Measurements from ENCODE around the gene SRGAP2C. TPM values are rescaled to one million over a fixed set of nuclear protein-coding genes. Genes with fewer than 3 reads are reported as not detected.
"Not testable (repeated sequence)": the region's sequence is repeated elsewhere in the genome, so short reads cannot be mapped to it uniquely, and the experiment has no call there.

Gene SRGAP2C
- total RNA-seq, 4 donors from 2014 or later: 7.8 to 22.7 (median 11.6) TPM

DNA sequence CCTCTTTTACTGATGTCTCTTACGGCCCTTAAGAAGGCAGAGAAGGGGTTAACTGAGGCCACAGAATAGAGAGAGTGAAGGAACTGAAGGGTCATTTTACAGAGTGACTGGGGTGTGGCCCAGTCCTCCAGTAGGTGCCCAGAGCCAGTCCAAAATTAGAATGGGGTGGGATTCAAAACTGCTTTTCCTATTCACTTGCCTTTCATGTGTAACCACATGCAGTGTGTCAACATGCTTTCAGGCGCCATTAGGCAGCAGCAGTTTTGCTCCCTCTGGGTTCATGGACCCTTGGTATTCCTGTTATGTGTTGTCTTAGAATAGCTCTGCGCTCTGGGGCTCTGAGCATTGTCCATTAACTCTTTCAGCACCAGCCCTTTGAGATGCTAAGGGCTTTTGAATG, 123.0 kb downstream of the SRGAP2C start:
- 33% methylated on average over 1 of the region's 3 CpGs; no CpG with 5 or more reads in 1 of the 2 donors for WGBS, 2 donors
- H3K27me3 ChIP-seq; DNase-seq; H3K36me3 ChIP-seq; H3K4me1 ChIP-seq; H3K27ac ChIP-seq; H3K4me3 ChIP-seq (replicated peaks in 1 of 3); H3K9me3 ChIP-seq; intact Hi-C loops (cut with DNase I): not testable (repeated sequence)

DNA sequence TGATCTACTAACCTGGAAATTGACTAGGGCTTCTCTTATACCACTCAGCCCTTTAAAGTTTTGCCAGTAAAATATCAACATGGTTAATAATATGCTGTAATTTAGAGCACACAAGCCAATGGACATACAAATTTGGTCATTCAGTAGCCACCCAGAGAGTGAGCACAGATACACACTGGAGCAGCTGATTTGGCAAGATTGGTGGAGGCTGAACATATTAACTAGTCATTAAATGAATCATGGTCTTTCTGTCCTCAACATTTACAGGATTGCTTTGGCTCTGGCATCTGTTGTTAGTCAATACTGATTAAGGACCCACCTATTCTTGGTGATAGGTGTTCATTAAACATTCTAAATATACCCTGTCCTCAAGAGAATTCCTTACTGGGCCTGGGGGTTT, 130.7 kb downstream of the SRGAP2C start:
- H3K4me1 ChIP-seq; H3K27ac ChIP-seq; intact Hi-C loops (cut with DNase I); H3K9me3 ChIP-seq; H3K4me3 ChIP-seq (replicated peaks in 1 of 3); H3K27me3 ChIP-seq; DNase-seq; H3K36me3 ChIP-seq: not testable (repeated sequence)

DNA sequence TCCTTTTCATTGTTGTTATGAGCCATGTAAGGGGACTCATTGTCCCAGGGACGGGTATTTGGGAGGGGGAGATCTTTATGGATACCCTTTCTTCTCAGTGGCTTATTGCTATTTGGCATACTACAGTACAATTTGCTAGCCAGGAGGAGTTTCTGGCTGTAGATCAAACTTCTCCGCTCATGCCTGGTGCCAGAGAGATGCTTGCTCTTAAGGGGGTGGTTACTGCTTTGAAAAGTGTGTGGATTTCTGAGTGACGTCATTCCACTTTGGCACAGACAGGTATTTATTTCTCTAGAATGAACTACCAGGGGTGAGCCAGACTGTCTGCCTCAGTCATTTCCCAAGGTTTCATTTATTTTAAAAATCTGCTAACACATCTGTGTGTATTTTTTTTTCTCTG, 131.3 kb downstream of the SRGAP2C start:
- H3K4me3 ChIP-seq (replicated peaks in 1 of 3); H3K4me1 ChIP-seq; DNase-seq; H3K36me3 ChIP-seq; H3K27me3 ChIP-seq; intact Hi-C loops (cut with DNase I); H3K9me3 ChIP-seq; H3K27ac ChIP-seq: not testable (repeated sequence)
- 40 to 50% methylated on average over 1 of the region's 3 CpGs for WGBS, 2 donors

DNA sequence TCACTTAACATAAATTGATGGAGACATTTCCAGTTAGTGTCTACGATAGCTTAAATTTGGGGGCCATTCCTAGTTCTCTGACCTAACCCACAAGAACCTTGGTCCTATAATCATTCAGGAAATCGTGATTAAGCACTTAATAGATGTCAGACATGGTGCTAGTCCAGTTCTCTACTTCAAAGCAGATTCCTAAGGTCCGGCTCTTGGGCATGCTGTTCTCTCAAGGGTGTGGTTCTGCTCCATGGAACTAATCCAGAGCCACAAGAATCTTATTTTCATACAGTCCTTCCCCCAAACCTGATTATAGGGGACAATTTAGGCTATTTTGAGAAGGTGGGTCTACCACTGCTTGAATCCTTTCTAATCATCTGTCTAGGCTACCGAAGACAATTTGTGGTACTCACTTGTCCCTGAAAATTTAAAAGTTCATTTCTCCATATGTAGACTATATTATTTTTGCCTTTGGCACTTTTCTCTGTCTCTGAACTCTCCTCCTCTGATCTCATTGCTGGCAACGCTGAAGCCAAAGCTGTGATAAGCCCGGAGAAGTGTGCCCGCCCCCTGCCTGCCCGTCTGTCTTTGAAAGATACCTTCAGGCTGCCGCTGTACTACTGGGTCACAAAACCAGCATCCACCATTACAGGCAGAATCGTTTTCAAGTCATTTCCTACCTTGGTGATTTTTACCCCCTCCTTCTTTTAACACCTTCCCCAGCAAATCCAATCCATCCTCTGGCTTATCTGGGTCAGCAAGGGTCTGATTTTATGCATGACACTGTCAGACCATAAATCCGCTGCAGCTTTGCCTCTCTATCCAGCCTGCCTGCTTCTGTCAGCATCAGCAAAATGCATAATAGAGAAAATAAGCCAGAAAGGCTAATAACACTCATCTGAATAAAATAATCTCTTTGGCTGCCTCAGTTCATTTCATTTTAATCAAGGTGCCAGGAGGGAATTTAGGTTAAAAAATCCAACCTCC, 133.0 kb downstream of the SRGAP2C start:
- no CpG with 5 or more reads among the region's 11 CpGs for whole genome bisulfite sequencing, 2 donors
- intact Hi-C loops (cut with DNase I): not testable (repeated sequence)

DNA sequence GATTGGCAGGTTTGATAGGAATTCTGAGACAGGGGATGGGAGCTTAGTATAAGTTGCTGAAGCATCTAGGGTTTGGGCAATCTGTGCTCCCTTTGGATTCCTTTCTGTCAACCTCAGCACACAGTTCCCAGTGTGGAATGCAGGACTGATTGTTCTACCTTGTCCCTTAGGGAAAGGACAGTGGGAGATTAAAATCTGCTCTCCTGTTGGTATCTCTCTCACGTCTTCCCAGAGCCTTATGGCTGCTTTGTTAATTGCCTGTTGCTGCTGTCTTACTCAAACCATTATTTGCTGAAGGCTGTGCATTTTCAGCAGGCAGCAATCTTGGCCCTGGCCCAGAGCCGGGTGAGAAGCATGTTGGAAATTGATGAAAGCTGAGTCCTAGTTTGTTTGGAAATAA, 133.9 kb downstream of the SRGAP2C start:
- H3K36me3 ChIP-seq; intact Hi-C loops (cut with DNase I); H3K27ac ChIP-seq; H3K27me3 ChIP-seq; H3K4me3 ChIP-seq (replicated peaks in 1 of 3); H3K9me3 ChIP-seq; DNase-seq; H3K4me1 ChIP-seq: not testable (repeated sequence)
- 60% methylated on average over 1 of the region's 2 CpGs; no CpG with 5 or more reads in 1 of the 2 donors for WGBS, 2 donors

More for the DNA sequence above, 133.0 kb downstream of the SRGAP2C start:
- DNase-seq; H3K4me1 ChIP-seq; H3K27ac ChIP-seq; H3K4me3 ChIP-seq (replicated peaks in 1 of 3); H3K9me3 ChIP-seq; H3K27me3 ChIP-seq; H3K36me3 ChIP-seq: not testable (repeated sequence)

DNA sequence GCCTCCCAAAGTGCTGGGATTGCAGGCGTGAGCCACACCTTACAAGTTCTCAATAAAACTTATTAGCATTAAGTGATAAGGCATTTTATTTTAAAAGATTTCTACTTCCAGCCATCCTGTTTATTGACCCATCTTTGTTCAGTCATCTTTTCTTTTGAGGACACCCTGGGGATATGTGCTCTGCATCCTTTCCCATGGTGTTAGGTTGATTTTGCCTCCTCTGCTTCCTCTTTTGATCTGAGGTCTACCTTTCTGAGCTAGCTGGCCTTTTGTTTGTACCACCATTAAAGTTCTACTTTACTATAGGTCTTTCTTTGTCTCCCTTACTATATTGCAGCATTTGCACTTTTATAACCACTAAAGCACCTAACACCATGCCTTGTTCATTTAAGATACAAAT, 136.9 kb downstream of the SRGAP2C start:
- WGBS, 2 donors: no CpG with 5 or more reads among the region's 1 CpG
- H3K27ac ChIP-seq; H3K9me3 ChIP-seq; H3K4me3 ChIP-seq (replicated peaks in 1 of 3); DNase-seq; H3K4me1 ChIP-seq; H3K36me3 ChIP-seq; intact Hi-C loops (cut with DNase I); H3K27me3 ChIP-seq: not testable (repeated sequence)

DNA sequence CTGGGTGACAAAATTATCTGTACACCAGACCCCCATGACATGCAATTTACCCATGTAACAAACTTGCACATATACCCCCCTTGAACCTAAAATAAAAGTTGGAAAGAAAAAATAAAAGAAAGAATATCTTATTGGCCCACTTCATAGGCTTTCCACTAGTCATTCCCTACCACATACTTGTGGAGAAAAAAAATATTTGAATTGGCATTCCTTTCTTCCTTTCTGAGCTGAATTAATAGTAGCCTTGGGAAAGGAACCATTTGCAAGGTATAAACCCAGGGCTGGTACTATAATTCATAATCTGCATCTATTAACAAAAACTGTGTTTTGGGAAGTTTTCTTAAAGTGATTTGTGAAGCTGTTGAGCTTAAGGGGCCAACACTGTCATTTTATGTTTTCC, 140.0 kb downstream of the SRGAP2C start:
- H3K9me3 ChIP-seq; H3K36me3 ChIP-seq; H3K27me3 ChIP-seq; H3K27ac ChIP-seq; intact Hi-C loops (cut with DNase I); H3K4me1 ChIP-seq; H3K4me3 ChIP-seq (replicated peaks in 1 of 3); DNase-seq: not testable (repeated sequence)

DNA sequence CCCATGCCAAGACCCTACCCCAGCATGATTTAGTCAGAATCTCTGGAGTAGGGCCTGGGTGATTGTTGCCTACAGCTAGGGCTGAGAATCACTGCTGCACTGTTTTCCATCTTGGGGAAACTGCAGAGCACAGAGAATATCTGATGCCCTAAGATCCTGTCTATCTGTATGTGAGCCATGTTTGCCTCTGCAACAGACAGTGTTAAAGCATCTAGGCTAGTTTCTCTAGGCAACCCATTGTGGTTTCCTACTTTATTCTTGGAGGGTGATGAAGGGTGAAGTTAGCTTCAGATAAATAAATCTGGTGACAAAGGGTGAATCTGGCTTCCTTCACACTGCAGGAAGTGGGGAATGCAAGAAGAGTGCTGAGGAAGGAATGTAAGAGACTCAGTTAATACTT, 147.4 kb downstream of the SRGAP2C start:
- H3K4me1 ChIP-seq; H3K27ac ChIP-seq; H3K36me3 ChIP-seq; H3K27me3 ChIP-seq; H3K9me3 ChIP-seq; DNase-seq; intact Hi-C loops (cut with DNase I); H3K4me3 ChIP-seq (replicated peaks in 1 of 3): not testable (repeated sequence)

DNA sequence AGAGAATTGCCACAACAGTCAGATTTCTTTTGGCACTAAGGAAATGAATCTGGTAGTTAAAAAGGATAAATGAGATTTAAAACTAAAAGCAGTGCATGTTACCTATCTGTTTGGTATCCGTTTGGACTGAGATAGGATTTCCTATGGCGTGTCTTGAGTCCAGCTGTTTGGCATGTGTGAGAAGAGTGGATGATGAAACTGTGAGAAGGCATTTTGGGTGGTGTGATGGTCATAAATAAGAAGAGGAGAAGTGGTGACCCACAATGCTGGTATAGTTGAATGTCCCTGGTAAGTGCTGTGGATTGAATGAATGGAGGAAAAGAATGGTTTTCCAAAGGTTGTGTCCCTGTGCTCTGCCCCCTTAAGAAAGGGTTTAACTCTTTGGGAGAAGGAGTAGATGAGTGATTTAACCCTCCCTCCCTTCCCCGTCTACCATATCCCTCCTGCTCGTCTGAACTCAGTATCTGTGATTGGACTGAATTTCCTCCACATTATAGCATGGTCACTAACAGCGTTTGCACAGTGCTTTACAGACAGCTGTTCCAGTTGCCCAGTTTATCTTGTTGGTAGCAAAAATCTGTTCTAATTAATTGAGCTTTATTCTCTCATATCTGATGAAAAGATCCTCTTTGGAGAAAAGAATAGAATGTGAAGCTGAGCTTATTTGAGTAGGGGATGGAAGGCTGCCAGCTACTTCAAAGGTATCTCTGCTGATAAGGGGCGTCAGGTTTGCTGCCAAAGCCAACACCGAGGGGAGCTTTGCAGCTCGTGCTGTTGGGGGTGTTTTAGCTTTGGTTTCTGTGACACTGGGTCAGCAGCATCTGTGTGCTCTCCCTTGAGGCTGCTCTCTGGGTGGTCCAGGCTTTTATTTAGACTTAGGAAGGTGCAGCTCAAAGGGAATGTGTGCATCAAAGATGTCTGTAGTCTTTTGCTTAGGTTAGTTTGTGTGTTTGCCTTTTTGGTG, 148.1 kb downstream of the SRGAP2C start:
- DNase-seq; H3K9me3 ChIP-seq; H3K36me3 ChIP-seq; H3K4me1 ChIP-seq; H3K27me3 ChIP-seq; H3K27ac ChIP-seq; intact Hi-C loops (cut with DNase I); H3K4me3 ChIP-seq (replicated peaks in 1 of 3): not testable (repeated sequence)
- no CpG with 5 or more reads among the region's 8 CpGs for WGBS, 2 donors

DNA sequence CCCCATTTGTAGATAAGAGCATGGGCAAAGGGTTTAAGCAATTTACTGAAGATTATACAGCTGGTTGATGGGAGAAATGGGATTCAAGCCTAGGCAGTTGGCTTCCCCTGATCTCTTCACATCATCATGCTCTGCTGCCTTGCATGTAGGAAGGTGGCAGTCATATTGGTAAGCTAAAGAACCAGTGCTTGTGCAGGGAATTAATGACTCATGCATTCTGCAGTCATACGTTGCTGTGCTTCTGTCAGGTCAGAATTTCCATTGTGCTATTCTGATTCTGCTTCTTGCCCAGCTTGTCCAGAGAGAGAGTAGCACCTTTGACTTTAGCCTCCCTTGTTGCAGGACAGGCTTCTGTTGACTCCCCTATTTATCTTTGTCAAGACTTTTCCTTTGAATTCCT, 153.2 kb downstream of the SRGAP2C start:
- H3K36me3 ChIP-seq; intact Hi-C loops (cut with DNase I): not testable (repeated sequence)

DNA sequence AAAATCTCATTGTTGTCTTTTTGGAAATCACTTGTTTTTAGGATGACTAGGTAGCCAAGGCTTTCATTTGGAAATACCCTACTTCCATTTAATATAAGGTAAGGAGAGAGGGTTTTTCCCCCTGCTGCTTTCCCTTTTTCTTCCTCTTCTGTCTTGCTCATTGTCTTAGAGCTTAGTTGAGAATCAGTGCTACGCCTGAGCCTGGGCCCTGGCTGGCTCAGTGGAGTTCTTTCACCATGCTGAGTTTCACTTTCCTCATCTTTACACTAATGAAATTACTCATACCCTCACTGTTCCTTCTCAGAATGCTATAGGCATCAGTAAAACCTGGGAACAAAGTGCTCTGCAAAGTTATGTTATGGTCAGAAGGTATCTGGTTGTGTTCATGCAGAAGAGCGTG, 154.8 kb downstream of the SRGAP2C start:
- H3K4me3 ChIP-seq (replicated peaks in 1 of 3); intact Hi-C loops (cut with DNase I); H3K36me3 ChIP-seq; H3K27me3 ChIP-seq; H3K9me3 ChIP-seq; DNase-seq; H3K4me1 ChIP-seq; H3K27ac ChIP-seq: not testable (repeated sequence)
- WGBS, 2 donors: no CpG with 5 or more reads among the region's 2 CpGs

More for the DNA sequence above, 153.2 kb downstream of the SRGAP2C start:
- H3K9me3 ChIP-seq; H3K4me3 ChIP-seq (replicated peaks in 1 of 3); H3K27me3 ChIP-seq; H3K4me1 ChIP-seq; H3K27ac ChIP-seq; DNase-seq: not testable (repeated sequence)
- WGBS, 2 donors: no CpG with 5 or more reads among the region's 1 CpG

DNA sequence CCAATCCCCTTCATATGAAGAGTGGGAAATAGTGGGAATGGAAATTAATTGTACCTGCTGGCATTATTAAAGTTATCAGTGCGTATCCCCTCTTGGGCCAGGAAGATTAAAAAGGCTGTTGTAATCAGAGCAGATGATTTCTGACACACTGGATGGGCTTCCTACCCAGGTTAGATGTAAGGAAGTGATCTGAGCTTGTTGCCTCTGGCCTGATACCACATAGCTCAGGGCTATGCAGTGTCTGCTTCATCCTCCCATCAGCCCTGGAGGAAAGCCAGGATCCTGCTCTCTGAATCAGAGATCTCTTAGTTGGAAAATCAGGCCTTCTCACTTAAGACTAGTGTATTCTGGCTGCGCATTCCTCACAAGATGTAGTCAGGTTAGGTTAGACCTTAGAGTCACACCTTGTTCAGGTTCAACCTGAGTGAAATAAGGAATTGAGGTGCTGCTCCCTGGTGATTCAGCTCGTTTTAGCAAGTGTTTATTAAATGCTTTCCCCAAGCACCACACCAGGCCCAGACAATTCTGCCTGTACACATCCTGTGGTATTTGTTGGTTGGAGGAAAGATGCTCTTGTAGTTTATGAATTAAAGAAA, 158.6 kb downstream of the SRGAP2C start:
- DNase-seq: not testable (repeated sequence)
- WGBS, 2 donors: 89 to 93% methylated on average over 1 of the region's 3 CpGs

More for the DNA sequence above, 158.6 kb downstream of the SRGAP2C start:
- H3K4me3 ChIP-seq (replicated peaks in 1 of 3); H3K27me3 ChIP-seq; intact Hi-C loops (cut with DNase I); H3K36me3 ChIP-seq; H3K9me3 ChIP-seq; H3K27ac ChIP-seq; H3K4me1 ChIP-seq: not testable (repeated sequence)
